Umbilical cord (tissue), 2 donors: ENCODE data around the gene TTC6. TPM values are rescaled to one million over a fixed set of nuclear protein-coding genes. Genes with fewer than 3 reads are reported as not detected.

Source experiments
- DNase-seq: peaks from one replicate; pipeline ENCODE4 v3.0.0-alpha.2; 2015; ENCODE audit warnings: low spot score
- total RNA-seq: library from RNA; depleted of rRNA; stranded (reverse); fragments of >200 nt; gene quantifications from one replicate; pipeline ENCODE4 v1.2.3, GENCODE V29; 2014; ENCODE audit warnings: low replicate concordance; ENCODE audit not compliant: insufficient read depth

TTC6 gene
- total RNA-seq, 1 donor from 2014 or later, result 0.96 TPM

DNA sequence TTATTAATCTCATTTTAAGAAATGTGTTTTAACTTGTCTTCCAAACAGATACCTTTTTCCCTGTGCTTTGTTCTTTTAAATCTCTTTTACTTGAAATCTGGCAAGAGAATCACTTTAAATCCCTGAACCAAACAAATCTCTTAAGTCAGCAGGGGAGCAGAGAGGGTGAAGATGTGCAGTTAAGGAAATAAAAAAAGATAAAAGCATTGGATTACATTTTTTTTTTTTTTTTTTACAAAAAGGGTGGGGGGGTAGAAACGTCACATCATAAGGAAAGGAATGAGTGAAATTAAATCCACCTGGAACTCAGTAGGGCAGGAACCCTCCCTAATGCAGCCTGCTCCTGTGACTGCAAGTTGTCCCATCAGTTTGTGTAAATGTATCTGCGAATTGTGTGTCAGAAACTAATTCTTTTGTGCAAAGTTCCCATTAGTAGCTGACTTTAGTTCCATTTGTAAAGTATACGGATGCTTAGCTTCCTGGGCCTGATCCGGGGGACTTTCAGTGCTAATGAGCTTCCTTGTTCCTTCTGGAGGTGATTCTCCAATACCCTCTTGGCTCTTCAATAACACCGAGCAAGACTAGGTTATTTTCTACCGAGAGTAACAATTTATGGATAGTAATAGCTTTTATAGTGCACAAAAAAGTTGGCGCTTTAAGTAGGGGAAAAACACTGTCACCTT, 1.5 kb downstream of the TTC6 start:
- no peak for DNase-seq

DNA sequence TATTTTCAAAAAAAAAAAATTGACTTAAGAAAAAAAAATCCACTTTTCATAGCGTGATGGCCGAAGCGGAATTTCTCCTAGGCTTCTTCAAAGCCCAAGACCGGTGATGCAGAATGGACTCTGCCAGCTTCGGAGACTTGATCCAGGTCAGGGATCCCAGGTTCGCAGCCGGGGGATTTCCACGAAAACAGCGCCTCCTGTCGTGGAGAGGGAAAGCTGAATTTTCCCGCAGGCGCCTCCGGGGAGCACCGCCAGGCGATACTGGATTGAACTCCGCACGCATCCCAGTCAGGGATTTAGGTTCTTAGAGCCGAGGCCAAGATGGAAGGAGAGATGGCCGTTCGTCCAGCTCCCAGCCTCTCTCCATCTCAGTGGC, 2.1 kb downstream of the TTC6 start:
- DNase-seq, result no peak

DNA sequence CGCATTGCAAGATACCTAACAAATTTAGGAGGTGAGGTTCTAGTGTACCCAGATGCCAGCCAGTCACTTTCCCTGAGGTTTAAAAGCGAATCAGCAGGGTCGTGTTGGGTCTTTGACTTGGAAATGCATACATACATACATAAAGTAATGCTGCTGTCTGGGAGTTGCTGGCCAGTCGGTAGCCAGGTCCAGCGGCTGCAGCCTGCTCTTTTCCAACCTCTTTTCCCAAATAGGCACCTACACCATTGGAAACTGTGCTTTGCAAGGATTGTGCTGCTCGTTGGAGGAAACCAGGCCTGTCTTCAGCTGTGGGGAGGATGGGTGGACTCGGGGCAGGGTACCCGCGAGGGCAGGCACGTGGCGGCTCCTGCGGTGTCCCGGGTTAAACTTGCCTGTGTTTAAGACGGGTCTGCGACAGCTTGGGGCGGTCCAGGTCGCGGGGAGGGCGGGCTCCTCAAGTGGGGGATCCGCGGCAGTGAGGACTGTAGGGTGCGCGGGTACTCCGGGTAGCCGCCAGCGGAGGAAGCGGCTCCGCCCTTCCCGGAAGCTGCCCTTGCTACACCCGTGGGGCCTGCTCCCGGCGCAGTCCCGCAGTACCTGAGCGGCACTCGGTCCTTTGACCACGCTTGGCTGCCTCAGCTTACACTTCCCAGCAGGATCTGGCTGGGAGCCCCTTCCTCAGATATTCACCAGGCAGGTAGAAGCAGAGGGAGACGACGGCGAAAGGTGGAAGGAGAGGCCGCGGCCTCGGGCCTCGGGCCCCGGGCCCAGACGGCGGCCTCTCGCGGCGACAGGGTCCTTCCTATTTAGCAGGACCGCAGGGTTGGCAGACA, 2.7 kb downstream of the TTC6 start:
- no peak for DNase-seq

DNA sequence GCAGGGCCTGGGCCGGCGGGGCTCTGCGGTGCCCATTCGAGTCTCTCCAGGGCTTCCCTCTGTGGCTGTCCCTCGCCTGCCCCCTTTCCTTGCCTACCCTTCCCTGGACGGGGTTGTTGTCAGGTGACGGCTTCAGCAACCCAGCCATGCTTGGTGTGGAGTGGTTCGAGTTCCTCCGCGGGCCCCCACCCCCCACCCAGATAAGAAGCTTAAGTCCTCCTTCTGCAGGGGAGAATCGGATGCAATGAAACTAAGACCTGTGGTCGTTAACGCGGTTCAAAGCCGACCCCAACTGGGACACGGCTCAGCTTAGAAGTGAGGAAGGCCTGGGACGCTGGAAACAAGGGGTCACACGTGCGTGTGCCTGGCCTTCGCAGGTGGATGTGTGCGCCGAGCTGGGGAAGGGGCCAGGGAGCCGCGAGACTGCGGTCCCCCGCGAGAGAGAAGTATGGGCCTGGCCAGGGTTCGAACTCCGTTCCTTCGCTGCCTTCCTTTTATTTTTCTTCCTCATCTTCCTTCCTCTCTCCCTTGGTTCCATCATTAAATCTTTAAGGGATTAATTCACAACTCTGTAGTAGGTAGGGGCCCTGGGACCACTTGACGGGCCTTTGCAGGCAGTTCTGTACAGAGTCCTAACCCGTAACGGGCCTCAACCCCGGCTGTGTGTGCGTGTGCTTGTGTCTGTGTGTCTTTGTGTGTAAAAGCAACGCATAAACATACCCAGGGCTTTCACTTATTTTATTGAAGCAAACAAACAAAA, 3.5 kb downstream of the TTC6 start:
- DNase-seq, result no peak

DNA sequence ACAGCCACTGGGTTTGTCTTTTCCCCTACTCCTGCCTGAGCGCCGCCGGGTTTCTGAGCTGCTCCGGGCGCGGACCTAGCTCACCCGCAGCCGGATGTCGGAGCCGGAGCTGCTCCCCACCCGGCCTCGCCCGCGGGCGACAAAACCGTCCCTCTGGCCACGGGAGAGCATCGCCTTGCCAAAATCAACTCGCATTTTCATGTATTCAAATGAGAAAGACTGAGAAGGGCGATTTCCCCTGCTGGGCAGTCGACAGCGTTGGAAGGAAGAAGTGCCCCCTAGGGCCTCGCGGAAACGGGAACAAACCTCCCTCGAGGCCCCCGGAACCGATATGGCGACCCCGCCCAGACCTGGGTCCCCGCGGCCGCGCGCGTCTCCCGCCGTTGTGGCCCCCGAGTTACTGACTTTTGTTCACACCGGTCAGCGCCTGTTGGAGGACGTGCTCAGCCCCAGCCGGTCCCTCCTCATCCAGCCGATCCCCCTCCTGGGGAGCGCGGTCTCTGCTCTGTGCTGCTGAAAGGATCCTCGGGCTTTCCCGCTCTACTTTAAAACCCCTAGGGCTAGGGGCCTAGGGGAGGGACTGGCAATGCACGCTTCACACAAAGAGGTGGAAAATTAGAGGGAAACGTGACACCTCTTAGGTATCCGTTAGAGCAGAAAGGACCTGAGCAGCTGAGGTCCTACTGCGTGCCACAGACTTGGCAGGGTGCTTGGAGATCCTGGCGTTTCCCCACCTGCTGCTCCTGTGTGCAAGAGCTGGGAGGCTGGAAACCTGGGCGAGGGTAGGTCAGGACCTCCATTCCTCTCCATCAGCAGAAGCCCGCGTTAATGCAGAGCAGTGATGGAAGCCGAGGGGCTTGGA, 4.3 kb downstream of the TTC6 start:
- DNase-seq, result no peak

DNA sequence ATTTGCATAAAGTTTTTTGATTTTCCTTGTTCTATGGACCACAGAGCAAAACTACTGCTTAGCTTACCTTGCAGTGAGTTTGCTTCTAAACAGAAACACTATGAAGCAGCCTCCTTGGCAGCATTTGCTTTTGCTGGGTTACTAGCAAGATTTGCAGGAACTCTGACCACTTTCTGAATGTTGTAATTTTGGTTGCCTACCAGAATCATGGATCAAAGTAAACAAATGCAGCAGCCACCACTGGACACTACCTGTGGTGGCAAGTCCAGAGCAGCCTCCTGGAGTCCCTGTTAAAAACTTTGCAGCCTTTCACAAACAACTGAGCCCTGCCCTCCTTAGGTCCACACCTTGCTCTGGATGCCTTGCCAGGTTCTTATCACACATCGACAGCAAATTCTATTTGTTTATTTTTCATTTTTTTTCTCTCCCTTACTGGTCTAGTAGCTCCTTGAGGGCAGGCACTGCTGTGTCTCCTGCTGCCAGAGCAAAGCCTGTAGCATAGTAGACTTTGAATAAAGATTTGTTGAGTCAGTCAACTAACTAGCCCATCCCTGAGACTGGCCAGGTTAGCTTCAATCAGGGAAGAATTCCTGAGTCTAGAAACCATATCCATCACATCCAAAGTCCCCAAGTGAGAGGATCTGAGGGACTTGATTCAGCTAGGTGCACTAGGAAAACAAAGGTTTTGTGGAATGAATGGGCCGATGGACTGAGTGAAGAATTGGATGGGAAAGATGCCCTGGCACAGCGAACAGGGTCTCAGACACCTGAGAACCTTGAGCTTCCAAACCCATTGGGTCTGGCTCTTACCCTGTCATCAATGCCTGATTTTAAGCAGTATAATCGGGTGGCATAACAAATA, 5.7 kb downstream of the TTC6 start:
- no peak for DNase-seq

DNA sequence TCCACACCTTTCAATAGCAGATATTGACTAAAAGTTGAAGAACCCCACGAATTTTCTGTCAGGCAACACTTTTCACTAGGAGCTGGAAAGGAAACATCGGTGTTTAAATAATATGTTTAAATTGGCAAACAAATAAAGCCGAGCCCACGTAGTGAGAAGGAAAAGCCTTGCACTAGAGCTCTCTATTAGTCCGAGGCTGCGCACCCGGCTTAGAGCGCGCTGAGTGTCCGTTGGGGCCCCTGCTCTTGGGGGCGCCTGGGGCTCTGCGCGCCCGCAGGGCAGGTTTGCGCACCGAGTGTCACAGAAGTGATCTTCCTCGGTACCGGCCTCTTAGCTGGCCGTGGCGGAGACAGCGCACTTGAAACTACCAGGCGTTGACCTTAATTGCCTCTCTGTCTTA, 6.4 kb downstream of the TTC6 start:
- DNase-seq, result no peak

DNA sequence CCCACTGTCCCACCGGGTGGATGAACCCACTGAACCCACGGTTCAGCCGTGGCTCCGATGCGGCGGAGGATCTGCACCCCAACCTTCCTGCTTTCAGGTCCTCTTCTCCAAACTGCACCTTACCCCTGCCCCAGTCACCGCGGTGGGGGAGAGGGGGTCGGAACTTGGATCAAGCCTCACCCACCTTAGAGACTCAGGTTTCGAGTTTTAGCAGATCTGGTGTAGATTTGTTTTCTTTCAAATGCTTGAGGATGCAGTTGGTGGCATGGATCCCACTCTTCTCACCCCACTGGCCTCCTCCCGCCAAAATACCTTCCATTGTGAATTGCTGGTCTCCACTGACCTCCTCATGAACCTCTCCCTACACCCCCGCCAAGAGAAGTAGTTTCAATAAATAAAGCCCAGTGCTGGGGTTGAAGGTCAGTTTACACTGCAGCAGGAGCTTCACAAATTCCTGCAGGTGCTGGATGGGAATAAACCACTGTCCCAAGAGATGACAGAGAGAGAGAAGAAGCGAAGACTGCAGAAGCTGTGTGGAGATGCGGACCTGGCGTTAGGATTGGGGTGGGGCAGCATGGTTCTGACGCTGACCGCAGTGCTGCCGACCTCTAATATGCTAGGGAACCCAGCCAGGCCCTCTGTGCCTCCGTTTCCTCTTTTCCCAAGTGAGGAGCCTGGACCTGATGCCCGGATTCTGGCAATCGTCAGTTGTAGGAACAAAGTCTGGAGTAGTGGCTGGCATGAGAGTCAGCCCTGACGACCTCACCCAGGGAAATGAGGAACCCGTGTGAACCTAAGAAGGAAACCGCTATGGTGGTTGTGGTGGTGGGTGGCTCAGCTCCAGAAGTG, 7.4 kb downstream of the TTC6 start:
- DNase-seq, result no peak

DNA sequence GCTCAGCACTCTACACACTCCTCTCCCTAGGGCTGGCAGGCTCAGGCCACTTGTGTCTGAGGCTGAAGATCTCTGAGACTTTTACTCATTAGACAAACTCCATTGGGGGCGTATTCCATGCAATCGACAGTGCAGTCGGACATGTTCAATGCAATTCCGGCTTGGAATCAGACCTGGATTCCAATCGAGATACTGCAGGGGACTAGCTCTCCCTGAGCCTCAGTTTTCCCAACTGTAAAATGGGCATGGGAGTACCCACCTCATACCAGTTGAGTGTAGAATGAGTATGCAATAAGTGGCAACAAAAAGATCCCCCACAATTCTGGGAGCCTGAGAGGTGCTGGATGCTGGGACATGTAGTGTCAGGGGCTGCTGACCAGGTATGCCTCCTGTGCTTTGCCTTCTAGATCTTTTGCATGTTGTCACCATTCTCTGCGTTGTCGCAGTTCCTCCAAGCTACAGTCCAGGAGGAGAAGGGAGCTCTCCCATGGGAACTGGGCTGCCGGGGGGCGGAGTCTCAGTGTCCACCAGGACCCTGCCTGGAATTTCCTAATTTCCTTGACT, 8.3 kb downstream of the TTC6 start:
- no peak for DNase-seq

DNA sequence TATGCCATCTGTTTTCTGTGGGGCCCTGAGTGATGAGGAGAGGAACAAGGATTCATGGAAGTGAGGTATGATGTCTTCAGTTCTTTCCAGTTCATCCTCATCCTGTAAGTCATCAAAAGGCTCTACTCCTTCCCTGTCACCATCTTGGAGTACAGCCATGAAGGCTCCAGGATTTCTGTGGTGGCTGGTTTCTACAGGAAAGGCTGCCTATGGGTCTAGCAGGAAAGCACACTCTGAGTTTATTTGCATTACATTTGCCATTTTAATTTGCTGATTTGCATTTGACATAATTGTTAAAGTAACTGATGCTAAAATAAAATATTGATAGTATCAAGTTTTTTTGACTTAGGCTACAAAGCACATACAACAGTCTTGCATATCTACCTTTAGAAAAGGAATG, 11.2 kb downstream of the TTC6 start:
- no peak for DNase-seq

DNA sequence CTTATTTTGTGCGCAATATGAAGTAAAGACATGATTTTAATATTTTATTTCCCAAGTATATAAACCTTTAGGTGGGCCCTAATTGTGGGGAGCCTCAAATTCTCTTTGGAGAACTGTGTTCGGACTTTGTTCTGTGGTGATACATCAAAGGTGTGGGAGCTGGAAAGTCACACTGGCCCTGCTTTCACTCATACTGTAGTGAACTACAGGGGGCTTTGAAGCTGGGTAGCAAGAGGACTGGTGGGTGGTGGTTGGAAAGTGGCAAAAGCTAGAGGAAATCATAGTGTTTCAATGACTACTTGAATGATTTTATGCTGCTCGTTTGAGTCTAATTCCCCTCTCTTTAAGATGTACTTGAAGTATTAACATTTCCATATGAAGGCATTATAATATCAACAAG, 13.2 kb downstream of the TTC6 start:
- no peak for DNase-seq

DNA sequence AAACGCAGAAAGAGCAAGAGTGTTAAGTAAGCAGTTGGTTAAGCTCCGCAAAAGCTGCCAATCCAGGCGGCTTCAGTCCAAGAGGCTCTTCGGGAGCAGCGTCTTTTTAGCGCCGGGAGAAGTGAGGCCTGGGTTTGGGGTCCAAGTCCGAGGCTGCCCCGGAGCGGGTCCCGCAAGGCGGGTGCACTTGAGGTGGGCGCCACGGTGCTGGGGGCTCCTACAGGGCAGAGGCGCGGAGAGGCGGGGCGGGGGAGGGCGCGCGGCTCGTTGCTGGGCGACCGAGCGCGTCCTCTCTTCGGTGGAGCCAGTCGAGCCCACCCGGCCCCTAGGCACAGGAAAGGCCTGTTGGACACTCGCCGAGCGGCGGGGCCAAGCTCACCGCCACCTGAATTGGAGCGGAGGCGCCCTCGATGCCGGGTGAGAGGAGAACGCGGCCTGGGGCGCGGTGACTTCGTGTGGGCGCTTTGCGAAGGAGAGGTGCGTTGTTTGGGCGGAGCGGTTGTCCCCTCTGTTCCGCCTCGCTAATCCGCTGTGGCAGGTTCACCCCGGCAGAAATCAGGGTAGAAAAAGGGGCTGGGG, 15.6 kb downstream of the TTC6 start:
- no peak for DNase-seq

DNA sequence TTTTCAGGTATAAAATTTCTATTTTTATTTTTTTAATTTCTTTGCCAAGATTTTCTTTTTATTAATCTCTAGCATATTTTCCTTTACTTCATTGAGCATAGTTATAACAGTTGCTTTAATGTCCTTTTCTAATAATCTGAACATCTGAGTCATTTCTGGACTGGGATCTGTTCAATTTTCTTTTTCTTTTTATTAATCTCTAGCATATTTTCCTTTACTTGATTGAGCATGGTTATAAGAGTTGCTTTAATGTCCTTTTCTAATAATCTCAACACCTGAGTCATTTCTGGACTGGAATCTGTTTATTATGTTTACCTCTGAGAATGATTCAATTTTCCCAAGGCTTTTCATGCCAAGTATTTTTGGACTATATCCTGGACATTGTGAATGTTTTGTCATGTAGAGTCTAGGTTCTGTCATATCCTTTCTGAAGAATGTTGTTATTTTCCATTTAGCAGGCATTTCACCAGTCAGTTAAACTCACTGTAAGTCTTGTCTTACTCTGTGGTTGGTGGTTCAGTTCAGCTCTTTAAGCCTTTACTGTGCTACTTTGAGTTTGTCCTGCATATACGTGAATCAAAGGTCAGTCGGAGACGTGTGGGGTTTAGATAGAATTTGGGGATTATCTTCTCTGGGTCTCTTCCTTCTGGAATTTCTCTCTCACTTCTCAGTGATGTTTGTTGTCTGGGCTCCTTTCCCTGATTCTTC, 20.3 kb downstream of the TTC6 start:
- no peak for DNase-seq

DNA sequence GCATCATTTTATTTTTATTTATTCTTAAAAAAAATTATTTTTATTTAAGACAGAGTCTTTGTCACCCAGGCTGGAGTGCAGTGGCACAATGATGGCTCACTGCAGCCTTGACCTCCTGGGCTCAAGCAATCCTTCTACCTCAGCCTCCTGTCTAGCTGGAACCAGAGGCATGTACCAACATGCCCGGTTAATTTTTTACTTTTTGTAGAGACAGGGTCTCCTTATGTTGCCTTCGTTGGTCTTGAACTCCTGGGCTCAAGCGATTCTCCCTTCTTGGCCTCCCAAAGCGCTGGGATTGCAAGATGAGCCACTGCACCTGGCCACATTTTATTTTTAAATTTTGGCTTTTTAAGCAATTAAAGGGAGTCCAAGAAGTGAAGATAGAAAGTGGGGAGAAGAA, 21.4 kb downstream of the TTC6 start:
- DNase-seq, result no peak

DNA sequence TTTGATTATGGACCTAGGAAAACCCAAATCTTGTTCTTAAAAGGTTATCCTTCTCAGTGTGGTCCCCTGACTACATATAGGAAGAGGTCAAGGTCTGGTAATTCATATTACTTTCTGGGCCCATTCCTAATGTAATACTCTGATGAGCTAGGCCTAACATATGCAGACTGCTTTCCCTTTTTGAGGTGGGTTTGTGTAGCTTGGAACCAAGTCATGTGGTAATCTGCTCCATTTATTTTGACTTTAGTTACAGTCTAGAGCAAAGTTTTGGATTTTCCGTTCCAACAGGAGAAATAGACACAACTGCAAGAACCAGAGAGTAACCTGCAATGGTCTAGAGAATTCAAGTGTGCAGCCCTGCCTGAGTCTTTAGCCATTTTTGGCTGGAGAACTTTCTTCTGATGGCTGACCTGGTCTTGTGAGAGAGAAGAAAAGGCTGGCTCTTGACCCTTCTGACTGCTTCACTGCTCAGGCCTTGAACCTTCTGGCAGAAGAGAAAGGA, 22.5 kb downstream of the TTC6 start:
- no peak for DNase-seq

DNA sequence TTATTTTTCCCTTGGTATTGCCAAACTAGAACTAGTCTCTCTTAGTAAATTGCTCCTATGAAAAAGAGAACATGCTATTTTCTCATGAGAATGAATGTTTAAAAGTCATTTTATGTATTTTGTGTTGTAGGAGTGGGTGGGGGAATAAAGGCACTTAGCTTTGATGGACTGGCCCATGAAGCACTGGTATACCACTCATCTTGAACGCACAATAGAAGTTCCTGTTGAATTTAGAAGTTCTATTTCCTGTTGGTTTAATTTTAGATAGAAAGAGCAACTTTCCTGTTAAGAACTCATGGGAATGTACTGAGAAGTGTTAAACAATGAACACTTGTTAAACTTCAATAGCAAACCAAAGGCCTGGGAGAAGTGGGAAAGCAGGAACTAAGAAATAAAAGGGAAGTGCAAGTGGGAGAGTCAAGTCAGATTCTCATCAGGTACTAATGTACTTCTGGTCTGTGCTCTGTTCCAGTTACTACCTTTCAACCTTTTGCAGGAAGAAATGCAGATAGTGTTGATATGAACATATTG, 23.1 kb downstream of the TTC6 start:
- DNase-seq, result no peak

DNA sequence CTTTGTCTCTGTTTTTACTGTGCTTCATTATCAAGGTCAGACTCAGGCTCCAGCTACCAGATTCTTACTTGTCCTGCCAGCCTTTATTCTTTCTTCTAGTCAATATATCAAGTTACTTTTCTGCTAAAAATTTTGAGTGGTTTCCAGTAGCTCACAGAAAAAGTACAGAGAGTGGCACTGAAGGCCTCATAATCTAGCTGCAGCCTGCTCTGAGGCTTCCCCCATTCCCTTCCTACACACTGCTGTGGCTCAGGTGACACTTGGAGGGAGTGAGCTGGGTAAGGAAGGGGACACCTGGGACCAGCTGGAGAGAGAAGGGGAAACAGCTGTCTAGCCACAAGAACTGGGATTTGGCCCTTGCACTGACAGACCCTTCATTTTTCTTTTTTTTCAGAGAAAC, 25.4 kb downstream of the TTC6 start:
- no peak for DNase-seq
